Renal cortical epithelial cell (primary cell): ENCODE measurements around the gene AQP9. TPM values are rescaled to one million over a fixed set of nuclear protein-coding genes. Genes with fewer than 3 reads are reported as not detected.
"Not testable (repeated sequence)": the region's sequence is repeated elsewhere in the genome, so short reads cannot be mapped to it uniquely, and the experiment has no call there.

Experiments
- DNase-seq: peaks from one replicate; pipeline ENCODE4 v3.0.0-alpha.2; 2011; ENCODE audit warnings: low read depth
- total RNA-seq: library from RNA; depleted of rRNA; stranded (reverse); fragments of >200 nt; gene quantifications from 2 replicates; pipeline ENCODE4 v1.2.3, GENCODE V29; 2014

AQP9 gene
- total RNA-seq, 1 donor from 2014 or later = 0.40 TPM

- DNase-seq = peak; percentile 42
These were observed 44.4 kb downstream of the AQP9 start for GRCh38 chr15:58182460-58183163.

GRCh38 chr15:58185439-58185838 is 47.3 kb downstream of the AQP9 start:
- DNase-seq = no peak

GRCh38 chr15:58189148-58189811 is 51.1 kb downstream of the AQP9 start:
- DNase-seq = no peak

- peak; percentile 33 for DNase-seq
These were observed 52.2 kb downstream of the AQP9 start for GRCh38 chr15:58190419-58190818.

- not testable (repeated sequence) for DNase-seq
These were observed 55.5 kb downstream of the AQP9 start for GRCh38 chr15:58193636-58194035.

- DNase-seq = no peak
These were observed 62.6 kb downstream of the AQP9 start for GRCh38 chr15:58200739-58201138.

GRCh38 chr15:58201516-58201915 is 63.3 kb downstream of the AQP9 start:
- no peak for DNase-seq

- DNase-seq = no peak
These were observed 65.4 kb downstream of the AQP9 start for GRCh38 chr15:58203537-58203936.

GRCh38 chr15:58206151-58206550 is 68.0 kb downstream of the AQP9 start:
- no peak for DNase-seq

GRCh38 chr15:58208217-58208616 is 70.0 kb downstream of the AQP9 start:
- DNase-seq = not testable (repeated sequence)

GRCh38 chr15:58209007-58209481 is 70.9 kb downstream of the AQP9 start:
- peak; percentile 66 for DNase-seq

- peak; percentile 72 for DNase-seq
These were observed 71.8 kb downstream of the AQP9 start for GRCh38 chr15:58210031-58210430.

GRCh38 chr15:58212909-58213526 is 74.8 kb downstream of the AQP9 start:
- peak; percentile 53 for DNase-seq

GRCh38 chr15:58213587-58214338 is 75.6 kb downstream of the AQP9 start:
- peak; percentile 54 for DNase-seq

GRCh38 chr15:58214591-58215340 is 76.6 kb downstream of the AQP9 start:
- no peak for DNase-seq

GRCh38 chr15:58217460-58217859 is 79.3 kb downstream of the AQP9 start:
- no peak for DNase-seq

GRCh38 chr15:58221591-58222241 is 83.5 kb downstream of the AQP9 start:
- no peak for DNase-seq

- peak; percentile 38 for DNase-seq
These were observed 84.5 kb downstream of the AQP9 start for GRCh38 chr15:58222679-58223078.

- no peak for DNase-seq
These were observed 85.3 kb downstream of the AQP9 start for GRCh38 chr15:58223432-58223831.

GRCh38 chr15:58224068-58224467 is 85.9 kb downstream of the AQP9 start:
- peak; percentile 82 for DNase-seq
